Skeletal muscle satellite cell (primary cell): ENCODE data around the gene IL1F10.

ENCODE experiments used
- H3K27me3 ChIP-seq: 2 replicates; pipeline ENCODE4 v1.7.0; 2013; ENCODE audit warnings: low read length; ENCODE audit not compliant: control insufficient read depth, insufficient read depth
- H3K36me3 ChIP-seq: 2 replicates; pipeline ENCODE4 v1.7.0; 2013; ENCODE audit warnings: mild to moderate bottlenecking, control low read depth, low read length; ENCODE audit not compliant: insufficient read depth
- H3K4me1 ChIP-seq: 2 replicates; pipeline ENCODE4 v1.7.0; 2013; ENCODE audit warnings: low read length; ENCODE audit not compliant: control insufficient read depth, insufficient read depth
- H3K4me2 ChIP-seq: 2 replicates; pipeline ENCODE4 v1.7.0; 2013; ENCODE audit warnings: mild to moderate bottlenecking, low read length
- H3K4me3 ChIP-seq: 2 replicates; pipeline ENCODE4 v1.7.0; 2013; ENCODE audit warnings: low read length
- H3K9ac ChIP-seq: 2 replicates; pipeline ENCODE4 v1.7.0; 2013; ENCODE audit warnings: mild to moderate bottlenecking, low read depth, low read length, moderate library complexity
- H3K9me3 ChIP-seq: replicated peaks from 2 replicates; pipeline ENCODE4 v1.7.0; 2013; ENCODE audit warnings: mild to moderate bottlenecking, control low read depth, low read length

The IL1F10 gene

GRCh38 chr2:113060396-113060795, 7.4 kb upstream of the IL1F10 start:
- Histone ChIP-seq H3K36me3 (no peaks in the 10 kb centered on the region), H3K9ac (no peak overlapping the region), H3K4me3 (no peak overlapping the region), H3K9me3 (no peaks in the 10 kb centered on the region), H3K4me2 (no peak overlapping the region), H3K4me1 (no peaks in the 10 kb centered on the region), H3K27me3 (peaks cover 34% of the 10 kb centered on the region)

DNA sequence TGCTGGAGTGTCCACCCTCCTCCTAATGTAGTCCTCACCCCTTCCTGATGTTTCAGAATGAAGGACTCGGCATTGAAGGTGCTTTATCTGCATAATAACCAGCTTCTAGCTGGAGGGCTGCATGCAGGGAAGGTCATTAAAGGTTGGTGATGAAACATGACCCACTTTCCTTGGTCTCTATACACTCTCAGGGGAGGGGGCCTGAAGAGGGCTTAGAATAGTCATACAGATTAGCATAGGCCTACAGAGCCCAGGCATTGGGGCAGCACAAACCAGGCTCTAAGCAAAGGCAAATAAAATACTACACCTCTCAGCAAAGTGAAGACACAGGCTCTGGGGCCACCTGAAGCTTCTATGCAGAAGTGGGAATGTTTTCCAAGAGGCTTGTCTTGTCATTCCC, 7.0 kb upstream of the IL1F10 start:
- Histone ChIP-seq H3K4me3 (no peak overlapping the region), H3K27me3 (peaks cover 34% of the 10 kb centered on the region), H3K9ac (no peak overlapping the region), H3K4me1 (no peaks in the 10 kb centered on the region), H3K4me2 (no peak overlapping the region), H3K9me3 (no peaks in the 10 kb centered on the region), H3K36me3 (no peaks in the 10 kb centered on the region)

GRCh38 chr2:113061241-113061640, 6.5 kb upstream of the IL1F10 start:
- peaks cover 34% of the 10 kb centered on the region for H3K27me3 ChIP-seq
- no peak overlapping the region for H3K4me2 ChIP-seq
- H3K4me1 ChIP-seq: no peaks in the 10 kb centered on the region
- H3K36me3 ChIP-seq: no peaks in the 10 kb centered on the region
- no peak overlapping the region for H3K9ac ChIP-seq
- H3K9me3 ChIP-seq: no peaks in the 10 kb centered on the region
- no peak overlapping the region for H3K4me3 ChIP-seq

DNA sequence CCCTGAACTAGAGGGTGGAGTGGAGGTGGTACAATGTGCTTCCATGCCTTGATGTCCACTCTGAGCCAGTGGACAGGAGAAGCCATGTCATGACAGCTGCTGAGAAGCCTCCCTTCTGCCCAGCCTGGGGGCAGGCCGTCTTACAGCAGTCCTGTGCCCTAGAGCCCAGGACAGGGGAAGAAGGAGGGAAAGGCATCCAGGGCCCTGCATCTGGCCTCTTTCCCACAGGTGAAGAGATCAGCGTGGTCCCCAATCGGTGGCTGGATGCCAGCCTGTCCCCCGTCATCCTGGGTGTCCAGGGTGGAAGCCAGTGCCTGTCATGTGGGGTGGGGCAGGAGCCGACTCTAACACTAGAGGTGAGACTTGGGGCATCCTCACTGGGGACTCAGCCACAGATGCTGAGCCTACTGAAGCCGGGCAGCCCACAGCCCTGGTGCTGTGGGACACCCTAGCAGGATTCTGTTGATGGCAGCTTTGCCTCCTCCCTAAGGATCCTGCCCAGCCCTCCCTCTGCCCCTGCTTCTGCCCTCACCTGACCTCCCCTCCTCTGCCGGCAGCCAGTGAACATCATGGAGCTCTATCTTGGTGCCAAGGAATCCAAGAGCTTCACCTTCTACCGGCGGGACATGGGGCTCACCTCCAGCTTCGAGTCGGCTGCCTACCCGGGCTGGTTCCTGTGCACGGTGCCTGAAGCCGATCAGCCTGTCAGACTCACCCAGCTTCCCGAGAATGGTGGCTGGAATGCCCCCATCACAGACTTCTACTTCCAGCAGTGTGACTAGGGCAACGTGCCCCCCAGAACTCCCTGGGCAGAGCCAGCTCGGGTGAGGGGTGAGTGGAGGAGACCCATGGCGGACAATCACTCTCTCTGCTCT, 5.6 kb upstream of the IL1F10 start:
- Histone ChIP-seq H3K9me3 (no peaks in the 10 kb centered on the region), H3K36me3 (no peaks in the 10 kb centered on the region), H3K4me3 (no peak overlapping the region), H3K4me1 (no peaks in the 10 kb centered on the region), H3K9ac (no peak overlapping the region), H3K4me2 (no peak overlapping the region), H3K27me3 (peaks cover 30% of the 10 kb centered on the region)

GRCh38 chr2:113064281-113064680, 3.5 kb upstream of the IL1F10 start:
- Histone ChIP-seq H3K9me3 (no peaks in the 10 kb centered on the region), H3K27me3 (peaks cover 31% of the 10 kb centered on the region), H3K36me3 (no peaks in the 10 kb centered on the region), H3K4me3 (no peak overlapping the region), H3K9ac (no peak overlapping the region), H3K4me1 (no peaks in the 10 kb centered on the region), H3K4me2 (no peak overlapping the region)

DNA sequence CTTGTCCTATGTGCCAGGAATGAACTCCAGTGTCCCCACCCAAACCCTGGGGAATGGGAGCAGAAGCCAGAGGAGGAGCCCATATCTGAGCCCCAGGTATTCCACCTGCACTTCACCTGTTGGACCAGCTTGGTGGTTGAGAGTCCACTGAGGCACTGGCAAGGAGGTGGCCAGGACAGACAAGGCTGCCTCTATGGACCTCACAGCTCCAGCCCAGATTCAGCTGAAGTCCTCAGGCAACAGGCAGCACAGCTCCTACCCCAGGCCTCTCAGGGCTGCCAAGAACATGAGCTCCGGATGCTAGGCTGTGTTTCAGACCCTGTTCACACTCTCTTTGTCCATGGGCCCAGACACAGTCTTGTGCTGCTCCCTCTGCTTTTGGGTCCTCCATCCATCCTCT, 2.9 kb upstream of the IL1F10 start:
- H3K27me3 ChIP-seq: peaks cover 37% of the 10 kb centered on the region
- H3K36me3 ChIP-seq: no peaks in the 10 kb centered on the region
- H3K9me3 ChIP-seq: no peaks in the 10 kb centered on the region
- no peak overlapping the region for H3K4me3 ChIP-seq
- H3K9ac ChIP-seq: no peak overlapping the region
- no peak overlapping the region for H3K4me2 ChIP-seq
- H3K4me1 ChIP-seq: no peaks in the 10 kb centered on the region

GRCh38 chr2:113068249-113068648, 479 bp downstream of the IL1F10 start:
- Histone ChIP-seq H3K4me2 (no peak overlapping the region), H3K27me3 (peaks cover 54% of the 10 kb centered on the region), H3K4me1 (no peaks in the 10 kb centered on the region), H3K4me3 (no peak overlapping the region), H3K9ac (no peak overlapping the region), H3K36me3 (no peaks in the 10 kb centered on the region), H3K9me3 (no peaks in the 10 kb centered on the region)

GRCh38 chr2:113068706-113069485, 1.1 kb downstream of the IL1F10 start:
- peaks cover 48% of the 10 kb centered on the region for H3K27me3 ChIP-seq

GRCh38 chr2:113069676-113070605, 2.2 kb downstream of the IL1F10 start:
- Histone ChIP-seq H3K9ac (no peak overlapping the region), H3K36me3 (no peaks in the 10 kb centered on the region), H3K4me2 (no peak overlapping the region), H3K27me3 (peaks cover 45% of the 10 kb centered on the region), H3K4me1 (no peaks in the 10 kb centered on the region), H3K9me3 (no peaks in the 10 kb centered on the region), H3K4me3 (no peak overlapping the region)

More at GRCh38 chr2:113068706-113069485, 1.1 kb downstream of the IL1F10 start:
- no peak overlapping the region for H3K9ac ChIP-seq
- H3K4me1 ChIP-seq: no peaks in the 10 kb centered on the region
- no peak overlapping the region for H3K4me3 ChIP-seq
- no peaks in the 10 kb centered on the region for H3K36me3 ChIP-seq
- H3K9me3 ChIP-seq: no peaks in the 10 kb centered on the region
- no peak overlapping the region for H3K4me2 ChIP-seq

DNA sequence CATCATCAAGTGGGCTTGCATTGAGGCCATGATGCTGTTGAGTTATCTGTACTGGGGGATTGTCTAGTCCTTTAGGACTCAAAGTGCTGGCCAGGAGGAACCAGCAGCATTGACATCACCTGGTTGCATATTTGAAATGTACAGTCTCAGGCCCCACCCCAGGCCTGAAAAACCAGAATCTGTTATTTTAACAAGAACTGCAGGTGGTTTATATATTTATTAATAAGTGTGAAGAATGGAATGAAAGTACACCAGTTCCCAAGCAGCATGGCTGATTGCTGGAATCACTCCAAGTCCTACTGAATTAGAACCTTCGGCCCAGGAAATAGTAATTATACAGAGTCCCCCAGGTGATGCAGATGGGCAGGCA, 2.8 kb downstream of the IL1F10 start:
- H3K4me3 ChIP-seq: no peak overlapping the region
- no peaks in the 10 kb centered on the region for H3K9me3 ChIP-seq
- no peak overlapping the region for H3K9ac ChIP-seq
- H3K4me2 ChIP-seq: no peak overlapping the region
- no peaks in the 10 kb centered on the region for H3K4me1 ChIP-seq
- H3K27me3 ChIP-seq: peaks cover 43% of the 10 kb centered on the region
- H3K36me3 ChIP-seq: no peaks in the 10 kb centered on the region

- H3K4me2 ChIP-seq: no peak overlapping the region
- H3K36me3 ChIP-seq: no peaks in the 10 kb centered on the region
- H3K4me1 ChIP-seq: no peaks in the 10 kb centered on the region
- H3K27me3 ChIP-seq: peaks cover 47% of the 10 kb centered on the region
- no peaks in the 10 kb centered on the region for H3K9me3 ChIP-seq
- no peak overlapping the region for H3K9ac ChIP-seq
- no peak overlapping the region for H3K4me3 ChIP-seq
Observed at GRCh38 chr2:113072584-113072983, 4.8 kb downstream of the IL1F10 start.
